Fibroblast of lung (primary cell): Measurements from ENCODE around the gene DENND4B.

ENCODE experiments used
- EZH2 ChIP-seq: IDR thresholded peaks from 2 replicates; pipeline ENCODE4 v1.5.1; 2012; ENCODE audit warnings: low read length, control low read depth, mild to moderate bottlenecking; ENCODE audit errors: missing control alignments
- TF ChIP-seq, protein P1 (sequence below), 2 donors: IDR thresholded peaks in 1 of 2; conservative IDR thresholded peaks in 1 of 2; 1 replicate in 1 of 2; 2 replicates in 1 of 2; pipeline ENCODE4 v1.5.1; 2011 to 2012; ENCODE audit warnings: low read length in 2 of 2, control low read depth in 1 of 2, inconsistent platforms in 1 of 2, low read depth in 1 of 2, mild to moderate bottlenecking in 1 of 2

DNA sequence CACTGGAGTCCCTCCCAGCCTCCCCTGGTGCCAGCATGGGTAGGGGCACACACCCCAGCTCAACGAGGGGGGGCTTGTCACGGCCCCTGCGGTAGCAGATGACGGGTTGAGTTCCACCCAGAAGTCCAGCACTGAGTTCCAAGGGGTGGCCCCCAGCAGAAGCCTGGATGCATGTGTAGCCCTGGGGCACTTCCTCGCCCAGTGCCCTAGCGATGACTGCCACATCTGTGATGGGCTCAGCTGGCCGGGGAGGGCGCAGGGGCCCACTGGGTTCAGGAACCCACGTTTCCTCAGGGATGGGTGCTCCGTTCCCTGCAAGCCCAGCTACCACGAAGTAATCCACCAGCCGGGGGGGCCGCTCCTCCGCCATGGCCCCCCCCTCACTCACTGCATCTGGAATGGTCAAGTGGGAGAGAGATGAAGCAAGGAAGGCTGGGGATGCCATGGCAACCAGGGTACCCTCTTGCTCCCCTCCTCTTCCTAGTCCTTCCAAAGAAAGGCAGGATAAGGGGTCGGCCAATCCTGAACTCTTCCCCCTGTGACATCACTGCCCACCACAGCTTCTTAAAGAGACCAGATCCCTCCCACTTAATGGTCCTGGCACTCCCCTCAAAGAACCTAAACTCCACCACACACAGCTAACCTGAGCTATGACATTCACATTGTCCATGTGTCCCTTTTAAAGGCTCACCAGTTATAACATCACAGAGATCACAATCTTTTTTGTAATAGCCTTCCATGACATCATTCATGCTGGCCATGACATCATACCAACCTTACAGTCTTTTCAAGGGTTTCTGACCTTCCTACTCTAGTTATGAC lies 2.3 kb downstream of the DENND4B start:
- TF ChIP-seq EZH2 = no peak
- TF ChIP-seq, protein P1, sequence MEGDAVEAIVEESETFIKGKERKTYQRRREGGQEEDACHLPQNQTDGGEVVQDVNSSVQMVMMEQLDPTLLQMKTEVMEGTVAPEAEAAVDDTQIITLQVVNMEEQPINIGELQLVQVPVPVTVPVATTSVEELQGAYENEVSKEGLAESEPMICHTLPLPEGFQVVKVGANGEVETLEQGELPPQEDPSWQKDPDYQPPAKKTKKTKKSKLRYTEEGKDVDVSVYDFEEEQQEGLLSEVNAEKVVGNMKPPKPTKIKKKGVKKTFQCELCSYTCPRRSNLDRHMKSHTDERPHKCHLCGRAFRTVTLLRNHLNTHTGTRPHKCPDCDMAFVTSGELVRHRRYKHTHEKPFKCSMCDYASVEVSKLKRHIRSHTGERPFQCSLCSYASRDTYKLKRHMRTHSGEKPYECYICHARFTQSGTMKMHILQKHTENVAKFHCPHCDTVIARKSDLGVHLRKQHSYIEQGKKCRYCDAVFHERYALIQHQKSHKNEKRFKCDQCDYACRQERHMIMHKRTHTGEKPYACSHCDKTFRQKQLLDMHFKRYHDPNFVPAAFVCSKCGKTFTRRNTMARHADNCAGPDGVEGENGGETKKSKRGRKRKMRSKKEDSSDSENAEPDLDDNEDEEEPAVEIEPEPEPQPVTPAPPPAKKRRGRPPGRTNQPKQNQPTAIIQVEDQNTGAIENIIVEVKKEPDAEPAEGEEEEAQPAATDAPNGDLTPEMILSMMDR (conservative IDR thresholded peaks at IDR 0.05 in 1 of 2, IDR thresholded peaks at IDR 0.05 in 1 of 2; ENCODE audit: low read depth in 1 of 2, low read length in 2 of 2) = no peak
